Measurements from ENCODE around the gene NDUFB8.
"Not testable (repeated sequence)": the region's sequence is repeated elsewhere in the genome, so short reads cannot be mapped to it uniquely, and the experiment has no call there.

Gene NDUFB8

DNA sequence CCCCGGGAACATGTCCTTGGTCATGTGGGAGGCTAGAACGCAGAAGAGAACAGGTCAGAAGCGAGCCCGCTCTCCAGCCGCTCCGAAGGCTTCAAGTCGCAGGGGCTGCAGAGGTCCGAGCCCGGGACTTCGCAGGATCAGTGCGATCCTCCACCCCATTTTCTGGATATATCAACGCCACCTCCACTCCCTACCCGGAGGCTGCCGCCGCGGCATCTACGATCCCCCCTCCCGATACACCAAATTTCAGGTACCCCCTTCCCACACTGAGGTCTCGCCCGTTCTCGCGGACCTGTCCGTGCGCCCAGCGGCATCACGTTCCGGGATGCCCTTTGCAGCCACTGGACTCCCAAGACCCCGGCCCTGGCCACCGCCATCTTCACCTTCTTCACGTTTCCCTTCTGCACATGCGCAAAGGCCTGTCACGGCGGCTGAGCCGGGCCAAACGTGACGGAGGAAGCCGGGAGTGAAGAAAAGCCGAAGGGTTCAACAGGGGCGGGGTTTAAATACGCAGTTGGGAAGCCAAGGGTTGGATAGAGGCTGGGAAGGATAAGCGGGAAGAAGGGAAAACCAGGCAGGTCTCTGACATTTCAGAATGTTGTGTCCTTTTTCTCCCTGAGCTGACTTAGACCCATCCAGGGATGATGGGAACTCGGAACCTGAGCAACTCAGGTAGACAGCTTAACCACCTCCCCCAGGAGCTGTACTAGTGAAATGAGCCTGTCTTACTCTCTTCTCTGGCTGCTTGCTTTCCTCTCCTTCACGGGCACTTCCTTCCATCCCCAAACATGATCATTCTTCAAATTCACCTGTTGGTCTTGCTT is at the start of gene NDUFB8:
Gene NDUFB8 (minus strand): TSS at position 397 of the 824 bp plus-strand sequence. CDS start 20 bp downstream, at position 377.
- peak; percentile 91 for DNase-seq (ENCODE audit: low spot score)

DNA sequence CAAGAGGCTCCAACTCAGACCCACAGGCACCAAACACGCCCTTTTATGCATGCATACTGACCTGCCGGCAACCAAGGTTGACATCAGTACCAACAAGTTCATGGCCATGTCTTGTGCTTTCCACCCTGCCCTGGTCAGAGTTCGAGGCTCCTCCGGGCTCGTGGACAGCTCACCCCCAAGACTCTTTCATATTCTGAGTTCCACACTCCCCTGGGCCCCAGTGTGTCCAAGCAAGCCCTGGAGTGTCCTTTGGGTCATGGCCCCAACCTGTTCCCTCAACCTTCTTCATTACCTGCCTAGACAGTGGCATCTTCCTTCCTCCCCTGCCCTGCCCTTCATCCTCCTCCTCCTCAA is 46.6 kb upstream of the NDUFB8 start:
- DNase-seq (ENCODE audit: low spot score), result no peak

DNA sequence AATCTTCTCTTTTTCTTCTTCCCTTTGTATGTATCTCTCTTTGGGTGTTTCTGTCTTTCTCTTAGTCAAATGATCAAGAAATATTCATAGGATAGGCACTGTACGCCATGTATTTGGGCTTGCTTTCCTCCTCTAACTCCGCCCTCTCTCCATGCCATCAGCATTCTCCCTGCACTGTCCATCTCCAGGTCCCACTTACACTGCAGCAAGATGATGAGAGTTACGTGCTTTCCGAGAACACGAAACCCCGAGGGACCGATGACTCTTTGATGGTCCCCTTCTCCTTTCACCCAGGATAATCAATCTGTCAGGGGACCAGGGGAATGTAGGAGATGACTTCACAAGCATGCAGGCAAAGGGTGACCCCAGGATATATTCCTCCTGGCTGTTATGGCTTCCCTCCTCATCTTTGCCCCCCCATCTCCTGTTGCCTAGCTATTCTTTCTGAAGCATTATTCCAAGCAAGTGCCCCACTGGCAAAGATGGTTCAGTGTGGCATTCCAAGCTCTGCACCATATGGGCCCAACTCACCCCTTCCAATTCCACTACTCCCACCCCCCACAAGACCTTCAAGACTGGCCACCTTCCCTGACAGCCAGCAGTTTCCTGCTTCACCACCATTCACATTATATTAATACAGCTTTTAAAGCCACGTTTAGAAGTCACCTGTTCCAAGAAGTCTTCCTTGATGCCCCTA is 46.1 kb upstream of the NDUFB8 start:
- DNase-seq (ENCODE audit: low spot score), result no peak

DNA sequence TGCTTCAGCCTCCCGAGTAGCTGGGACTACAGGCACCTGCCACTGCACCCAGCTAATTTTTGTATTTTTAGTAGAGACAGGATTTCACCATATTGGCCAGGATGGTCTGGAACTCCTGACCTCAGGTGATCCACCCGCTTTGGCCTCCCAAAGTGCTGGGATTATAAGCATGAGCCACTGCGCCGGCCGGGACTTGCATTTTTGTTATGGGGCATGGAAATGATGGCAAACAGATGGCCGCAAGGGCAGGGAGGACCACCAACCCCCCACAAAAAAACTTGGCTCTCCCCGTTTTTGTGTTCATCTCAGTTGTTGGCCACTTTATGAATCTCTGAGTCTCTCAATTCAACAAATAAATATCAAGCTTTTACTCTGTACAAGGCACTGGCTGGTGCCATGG is 45.5 kb upstream of the NDUFB8 start:
- not testable (repeated sequence) for DNase-seq (ENCODE audit: low spot score)

DNA sequence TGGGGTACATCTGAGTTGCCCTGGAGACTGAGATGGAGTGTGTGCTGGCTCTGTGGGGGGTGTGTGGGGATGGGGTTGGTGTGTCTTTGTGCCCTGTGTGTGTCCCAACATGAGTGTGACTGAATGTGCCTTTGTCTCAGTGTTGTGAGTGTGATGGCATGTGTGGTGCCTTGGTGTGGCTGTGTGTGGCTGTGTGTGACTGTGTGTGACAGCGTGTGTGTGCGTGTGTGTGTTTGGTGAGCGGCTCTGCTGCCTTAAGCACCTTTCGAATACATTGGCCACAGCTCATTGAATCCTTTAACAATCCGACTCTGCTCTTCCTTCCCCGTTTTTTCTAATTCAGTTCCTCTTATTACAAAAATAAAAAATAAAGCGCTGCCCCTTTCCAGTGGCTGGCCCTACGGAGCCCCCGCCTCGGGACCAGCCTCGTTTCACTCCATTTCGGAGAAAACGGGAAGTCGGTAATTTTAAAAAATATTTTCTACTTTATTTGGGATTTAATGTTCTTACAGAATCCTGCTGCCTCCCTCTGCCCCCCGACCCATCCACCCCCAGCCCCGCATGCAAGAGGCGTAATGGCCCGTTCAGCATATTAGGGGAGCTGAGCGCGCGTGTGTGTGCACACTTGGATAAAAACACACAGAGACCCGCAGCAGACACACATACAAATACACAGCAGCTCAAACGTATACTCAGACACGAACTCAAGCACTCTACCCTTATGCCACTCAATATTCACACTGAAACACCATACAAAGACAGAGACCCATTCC is 41.6 kb upstream of the NDUFB8 start:
- DNase-seq (ENCODE audit: low spot score), result no peak

DNA sequence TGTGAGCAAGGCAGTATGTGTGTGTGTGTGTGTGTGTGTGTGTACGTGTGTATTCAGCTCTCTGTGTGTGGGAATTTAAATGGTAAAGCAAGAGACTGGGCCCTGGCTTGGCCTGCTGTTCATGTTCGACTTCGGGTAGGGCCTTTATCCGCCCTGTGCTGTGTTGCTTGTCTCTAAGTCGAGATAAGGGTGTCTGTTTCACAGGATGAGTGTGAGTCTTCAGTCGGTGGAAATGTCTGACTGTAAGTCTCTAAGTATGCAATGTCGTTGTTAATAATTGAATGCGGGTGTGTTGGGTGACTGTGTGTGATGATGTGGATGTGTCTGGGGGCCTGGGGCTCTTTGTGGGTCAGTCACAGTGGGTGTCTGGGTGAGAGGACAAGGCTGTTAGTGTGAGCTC is 40.8 kb upstream of the NDUFB8 start:
- no peak for DNase-seq (ENCODE audit: low spot score)

DNA sequence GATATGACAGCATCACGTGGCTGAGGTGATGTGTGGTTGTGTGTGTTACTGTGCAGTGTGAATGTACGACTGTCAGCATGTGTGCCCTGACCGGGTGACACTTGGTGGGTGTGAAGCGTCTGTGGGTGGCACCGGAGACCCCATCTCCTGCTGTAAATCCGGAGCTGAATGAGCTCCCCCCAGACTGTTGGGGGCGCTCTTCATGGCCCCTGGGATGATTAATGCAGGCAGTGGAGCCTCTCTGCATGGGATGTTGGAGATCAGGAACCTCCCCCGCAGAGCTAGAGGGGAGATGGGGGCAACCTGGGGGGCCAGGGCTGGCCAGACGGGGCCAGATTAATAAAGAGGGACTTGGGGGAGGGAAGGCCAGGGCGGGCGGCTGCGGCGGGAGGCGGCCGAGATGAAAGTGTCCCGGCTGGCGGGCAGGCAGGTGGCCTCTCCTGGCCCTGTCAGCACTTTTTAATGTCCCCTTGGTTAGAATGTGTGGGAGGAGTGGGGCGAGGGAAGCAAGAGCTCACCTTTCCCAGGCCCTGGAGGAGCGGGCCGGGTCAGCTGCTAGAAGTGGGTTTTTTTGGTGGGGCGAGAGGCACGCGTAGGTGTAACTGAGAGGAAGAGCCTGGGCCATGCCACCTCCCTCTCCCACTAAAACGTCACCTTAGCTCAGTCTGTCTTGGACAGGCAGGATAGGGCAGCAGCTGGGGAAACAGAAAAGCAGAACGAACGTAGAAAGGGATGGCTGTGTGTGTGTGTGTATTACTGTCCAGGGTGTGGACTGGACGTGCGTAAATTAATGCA is 40.2 kb upstream of the NDUFB8 start:
- DNase-seq (ENCODE audit: low spot score), result no peak

DNA sequence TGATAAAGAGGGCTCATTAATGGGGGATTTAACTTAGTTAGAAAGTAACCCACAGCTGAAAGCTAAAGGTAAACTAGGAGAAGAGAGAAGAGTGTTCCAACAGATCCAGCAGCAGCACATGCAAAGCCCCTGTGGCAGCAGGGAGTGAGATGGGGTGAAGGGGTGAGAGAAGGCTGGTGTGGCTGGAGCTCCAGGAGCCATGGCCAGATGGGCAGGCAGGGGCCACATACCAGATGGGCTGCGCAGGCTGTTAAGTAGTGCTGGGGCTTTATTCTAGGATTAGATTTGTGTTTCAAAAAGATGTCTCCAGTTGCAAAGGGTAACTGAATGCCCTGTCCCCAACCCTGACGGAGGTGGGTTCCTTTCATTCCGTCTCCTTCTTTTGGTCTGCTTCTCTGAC is 39.2 kb upstream of the NDUFB8 start:
- DNase-seq (ENCODE audit: low spot score), result no peak

DNA sequence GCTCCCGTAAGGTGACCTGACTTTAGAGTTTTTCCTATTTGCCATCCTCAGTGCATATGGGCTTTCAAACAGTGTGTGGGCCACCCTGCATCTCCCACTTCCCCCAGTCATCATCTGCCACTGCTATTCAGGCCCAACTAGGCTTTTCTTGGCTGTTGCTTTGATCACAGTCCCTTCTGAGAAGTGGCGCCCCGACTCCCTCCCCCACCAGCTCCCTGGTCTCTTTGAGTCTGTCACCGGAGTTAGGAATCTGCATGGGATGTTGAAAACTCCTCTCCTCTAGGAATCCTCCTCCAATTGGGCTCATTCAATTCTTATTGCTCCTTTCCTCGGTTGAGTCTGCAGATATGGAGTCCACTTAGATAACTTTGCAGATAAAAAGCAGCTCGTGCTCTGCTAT is 38.2 kb upstream of the NDUFB8 start:
- DNase-seq (ENCODE audit: low spot score), result no peak

DNA sequence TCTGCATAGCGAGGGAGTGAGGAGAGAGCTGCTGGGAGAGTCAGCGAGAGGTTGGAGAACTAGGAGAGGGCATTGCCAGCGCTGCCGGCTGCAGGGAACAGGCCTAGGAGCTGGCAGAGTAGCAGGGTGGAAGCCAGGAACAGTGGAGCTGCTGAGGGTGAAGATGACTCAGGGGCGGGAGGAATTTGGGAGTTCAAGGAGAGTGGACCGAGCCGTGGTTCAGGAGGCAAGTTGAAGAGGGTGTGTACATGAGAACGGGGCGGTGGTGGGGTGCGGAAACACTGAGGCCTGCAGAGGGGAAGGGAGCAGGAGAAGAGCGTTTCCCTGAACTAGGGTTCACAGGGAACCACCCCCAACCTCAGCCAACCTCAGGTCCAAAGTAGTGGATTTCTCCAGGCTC is 37.6 kb upstream of the NDUFB8 start:
- no peak for DNase-seq (ENCODE audit: low spot score)

DNA sequence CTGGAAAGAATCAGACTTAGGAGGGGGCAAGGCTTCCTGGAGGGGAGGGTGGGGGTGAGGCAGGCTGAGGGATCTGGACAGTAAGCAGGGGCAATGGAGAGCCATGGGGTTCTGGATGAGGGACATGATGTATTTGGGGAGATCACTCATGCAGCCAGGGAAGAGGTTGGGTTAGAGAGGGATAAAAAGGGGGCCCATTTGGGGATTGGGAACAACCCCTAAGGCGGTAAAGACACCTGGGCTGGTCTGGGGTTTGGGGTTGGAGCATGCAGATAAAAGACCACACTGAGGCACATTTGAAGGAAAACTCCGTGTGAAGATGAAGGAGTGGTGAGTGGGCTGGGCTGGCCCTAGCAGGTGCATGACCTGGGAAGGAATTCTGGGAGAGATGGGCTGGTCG is 36.9 kb upstream of the NDUFB8 start:
- no peak for DNase-seq (ENCODE audit: low spot score)

DNA sequence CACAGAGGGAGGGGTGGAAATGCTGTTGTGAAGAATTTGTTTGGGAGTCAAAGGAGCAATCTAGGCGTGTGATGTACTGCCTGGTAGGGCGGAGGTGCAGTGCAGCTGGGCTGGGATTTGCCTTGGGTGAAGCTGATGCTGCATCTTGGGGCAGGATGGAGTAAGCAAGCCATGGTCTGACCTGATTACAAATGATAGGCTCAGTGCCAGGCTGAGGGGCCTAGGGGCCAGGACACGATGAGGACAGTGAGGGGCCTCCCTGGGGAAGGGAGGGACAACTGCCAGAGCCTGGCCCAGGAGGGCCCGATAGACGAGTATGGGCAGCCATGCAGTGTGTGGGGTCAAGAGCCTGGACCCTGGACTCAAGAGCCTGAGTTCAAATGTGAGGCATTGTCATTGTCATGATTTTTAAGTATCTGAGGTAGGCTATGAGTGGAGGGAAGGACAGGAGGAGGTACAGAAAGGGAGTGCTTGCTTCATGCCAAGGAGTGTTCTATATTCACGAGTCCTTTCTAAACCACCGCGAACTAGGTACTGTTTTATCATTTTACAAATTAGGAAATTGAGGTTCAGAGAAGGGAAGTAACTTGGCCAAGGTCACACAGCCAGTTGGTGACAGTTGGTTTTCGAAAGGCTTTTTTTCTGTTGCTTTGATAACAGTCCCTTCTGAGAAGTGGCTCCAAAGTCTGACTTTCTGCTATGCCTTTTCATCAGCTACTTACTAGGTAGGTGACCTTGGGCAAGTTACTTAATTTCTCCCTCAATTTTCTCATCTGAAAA is 35.7 kb upstream of the NDUFB8 start:
- DNase-seq (ENCODE audit: low spot score), result no peak

DNA sequence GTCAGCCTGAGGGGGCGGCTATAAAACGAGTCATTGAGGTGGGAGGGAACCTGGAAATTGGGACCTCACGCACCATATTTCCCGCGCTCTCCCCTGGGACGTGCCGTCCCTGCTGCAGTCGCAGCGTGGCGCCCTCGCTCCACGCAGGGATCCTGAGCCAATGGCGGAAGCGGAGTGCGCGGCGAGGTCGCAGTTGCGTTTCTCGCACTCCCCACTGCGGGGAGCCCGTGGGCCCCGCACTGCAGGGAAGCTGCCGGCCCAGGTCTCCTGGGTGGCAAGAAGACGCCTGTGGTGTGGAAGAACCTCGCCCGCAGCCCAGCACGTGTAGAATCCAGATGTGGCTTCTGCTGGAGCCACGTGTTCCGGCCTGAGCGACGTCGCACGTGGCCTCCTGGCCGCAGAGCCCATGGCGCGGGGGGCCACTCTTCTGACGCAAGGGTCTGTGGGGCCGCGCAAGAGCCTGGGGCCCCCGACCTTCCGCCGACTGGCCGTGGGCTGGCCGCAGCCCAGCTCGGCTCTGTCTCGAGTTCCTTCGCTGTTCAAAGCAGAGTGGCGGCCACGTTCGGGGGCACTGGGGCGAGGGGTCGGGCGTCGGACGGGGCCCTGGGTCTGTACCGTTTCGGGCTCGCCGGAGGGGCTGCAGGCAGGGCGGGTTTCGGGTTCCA is 32.5 kb upstream of the NDUFB8 start:
- peak; percentile 69 for DNase-seq (ENCODE audit: low spot score)

DNA sequence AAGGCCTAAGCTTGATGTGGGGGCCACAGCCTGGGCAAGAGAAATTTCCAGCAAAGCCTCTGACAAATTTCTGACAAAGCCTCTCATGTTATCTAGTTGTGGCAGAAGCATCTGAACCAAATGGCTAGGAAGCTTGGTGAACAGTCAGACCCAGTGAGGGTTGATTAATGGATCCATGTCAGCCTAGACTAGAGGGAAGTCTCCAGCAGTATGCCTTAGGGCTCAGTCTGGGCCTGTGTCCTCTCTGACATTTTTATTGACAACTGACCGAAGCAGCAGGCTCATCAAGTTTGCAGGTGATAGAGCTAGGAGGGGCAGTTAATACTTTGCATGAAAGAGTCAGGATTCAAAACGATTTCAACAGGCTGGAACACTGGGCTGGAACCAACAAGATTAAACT is 31.3 kb upstream of the NDUFB8 start:
- DNase-seq (ENCODE audit: low spot score), result no peak

DNA sequence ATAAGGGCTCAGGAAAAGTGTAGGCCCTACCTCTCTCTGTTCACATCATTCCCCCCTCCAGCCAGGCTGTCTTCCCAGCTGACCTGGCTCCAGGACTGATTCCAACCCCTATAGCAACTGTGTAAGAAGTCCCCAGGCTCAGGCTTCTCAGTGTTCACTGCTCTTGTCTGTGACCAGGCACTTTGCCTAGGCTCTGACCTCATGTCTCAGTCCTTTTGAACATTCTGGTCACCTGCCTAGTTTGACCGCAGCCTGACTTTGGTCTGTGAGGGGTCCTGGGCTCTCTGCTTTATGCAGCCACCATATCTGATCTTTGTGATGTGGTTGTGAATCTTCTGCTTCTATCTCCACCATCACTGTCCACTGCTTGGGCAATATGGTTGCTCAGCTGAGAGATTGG is 30.6 kb upstream of the NDUFB8 start:
- DNase-seq (ENCODE audit: low spot score), result no peak

DNA sequence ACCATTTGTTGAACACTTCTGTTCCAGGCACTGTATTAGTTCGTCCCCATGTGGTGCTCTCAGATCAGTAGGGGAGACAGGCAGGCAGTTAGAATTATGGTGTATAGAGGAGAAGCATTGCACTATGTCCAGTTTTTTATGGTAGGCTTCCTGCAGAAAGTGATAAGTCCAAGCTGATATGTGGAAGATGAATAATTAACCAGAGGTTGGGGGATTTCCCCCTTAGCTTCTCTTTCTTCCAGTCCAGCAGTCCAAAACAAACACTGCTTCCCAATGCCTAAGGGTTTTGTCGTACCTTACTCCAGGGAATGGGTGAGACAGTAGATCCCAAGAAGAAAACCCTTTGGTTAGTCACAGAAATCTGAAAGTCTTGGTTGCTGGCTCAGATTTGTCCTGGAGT is 25.2 kb upstream of the NDUFB8 start:
- DNase-seq (ENCODE audit: low spot score), result no peak

DNA sequence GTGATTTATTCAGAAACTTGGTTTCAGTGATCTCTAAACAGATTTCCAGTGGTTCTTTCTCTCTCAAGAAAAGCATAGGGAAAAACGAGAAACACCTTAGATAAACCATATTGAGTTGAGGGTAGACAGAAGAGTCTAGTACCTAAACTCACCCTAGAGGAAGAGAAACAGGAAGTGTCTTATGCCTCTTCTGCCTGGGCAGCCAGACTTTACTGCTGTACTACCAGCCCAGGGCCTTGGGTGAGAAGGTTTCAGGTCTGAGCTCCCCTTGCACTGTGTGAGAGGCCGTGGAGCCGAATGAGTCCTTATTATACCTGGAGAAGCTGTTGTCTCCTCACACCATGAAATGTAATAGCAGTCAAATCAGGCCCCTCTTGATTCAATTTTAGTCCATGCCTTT is 24.3 kb upstream of the NDUFB8 start:
- DNase-seq (ENCODE audit: low spot score), result no peak

DNA sequence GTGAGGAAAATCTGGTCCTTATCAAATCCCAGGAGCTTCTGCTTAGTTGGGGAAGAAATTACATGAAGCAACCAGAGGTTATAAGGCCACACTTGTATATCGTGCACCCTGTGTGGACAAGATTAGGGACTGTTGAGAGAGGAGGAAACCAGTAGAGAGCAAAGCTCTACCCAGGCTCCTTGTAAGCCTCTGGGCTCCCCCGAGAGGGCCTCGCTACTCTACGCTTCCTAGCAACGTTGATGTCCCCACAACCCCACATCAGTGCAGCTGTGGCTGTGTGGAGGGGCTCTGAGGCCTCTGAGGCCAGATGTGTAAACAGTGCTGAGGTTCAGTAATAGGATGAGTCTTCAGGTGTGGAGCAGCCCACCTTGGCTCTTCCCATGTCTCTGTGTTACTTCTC is 22.1 kb upstream of the NDUFB8 start:
- DNase-seq (ENCODE audit: low spot score), result no peak

DNA sequence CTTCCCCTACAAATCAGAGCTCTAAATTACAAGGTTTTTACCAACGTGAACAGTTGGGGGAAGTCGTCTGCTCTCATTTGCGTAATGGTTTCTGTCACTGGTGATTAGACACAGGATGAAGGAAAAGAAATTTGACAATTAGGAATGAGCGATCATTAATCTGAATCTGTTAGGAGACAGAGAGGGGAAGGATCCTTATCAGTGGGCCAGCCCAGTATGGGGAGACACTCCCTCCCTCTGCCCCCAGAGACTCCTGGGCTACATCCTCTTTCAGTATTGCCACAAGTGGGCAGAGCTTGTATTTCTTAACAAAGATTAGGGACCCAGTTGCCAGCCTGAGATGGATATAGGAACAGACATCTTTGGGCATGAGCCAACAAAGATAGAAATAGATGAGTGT is 21.5 kb upstream of the NDUFB8 start:
- no peak for DNase-seq (ENCODE audit: low spot score)

DNA sequence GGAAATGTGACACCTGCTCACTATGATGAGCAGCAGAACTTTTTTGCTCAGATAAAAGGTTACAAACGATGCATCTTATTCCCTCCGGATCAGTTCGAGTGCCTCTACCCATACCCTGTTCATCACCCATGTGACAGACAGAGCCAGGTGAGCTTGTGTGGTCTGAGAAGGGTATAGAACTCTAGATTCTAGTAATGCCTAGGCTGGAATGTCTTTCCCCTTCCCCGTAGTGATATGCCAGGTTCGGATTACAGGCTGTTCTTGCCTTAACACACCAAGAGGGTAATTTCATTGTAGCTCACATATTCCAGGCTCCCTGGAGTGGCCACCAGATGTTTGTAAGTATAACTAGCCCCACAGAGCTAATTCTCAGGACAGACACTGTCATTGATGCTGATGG is 15.3 kb upstream of the NDUFB8 start:
- no peak for DNase-seq (ENCODE audit: low spot score)

DNA sequence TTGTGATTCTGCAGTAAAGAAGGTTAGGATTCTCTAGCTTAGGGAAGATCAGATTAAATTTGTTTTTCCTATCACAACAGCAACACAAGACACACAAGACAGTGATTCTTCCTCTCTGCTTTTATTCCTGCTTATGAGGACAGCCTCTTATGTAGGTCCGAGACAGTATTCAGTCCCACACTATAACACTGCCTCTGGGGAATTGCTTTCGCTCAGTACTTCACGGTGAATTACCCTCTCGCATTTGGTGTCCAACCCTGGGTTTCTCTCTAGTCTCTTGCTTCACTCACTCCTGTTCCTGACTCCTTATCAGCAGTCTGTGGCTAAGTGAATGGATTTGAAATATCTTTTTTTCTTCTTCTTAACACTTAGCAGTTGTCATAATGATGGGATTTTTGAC is 7.8 kb upstream of the NDUFB8 start:
- no peak for DNase-seq (ENCODE audit: low spot score)

Data from hematopoietic multipotent progenitor cell treated with erythropoietin and hydrocortisone succinate and interleukin-3 and kit ligand, for 17 days (in vitro differentiated cells).